A549 (cell line): Measurements from ENCODE around the gene C2CD2.

ENCODE experiments used
- CBX2 ChIP-seq: fragments of 200-600 bp; sonication (generic); IDR thresholded peaks from 2 replicates; pipeline ENCODE4 v1.6.1; 2016; ENCODE audit warnings: low read depth, mild to moderate bottlenecking, borderline replicate concordance
- CBX8 ChIP-seq: fragments of 200-600 bp; sonication (generic); IDR thresholded peaks from 2 replicates; pipeline ENCODE4 v1.6.1; 2016
- CEBPB ChIP-seq, 2 experiments: fragments of >200 bp in 1 of 2; sonication (Bioruptor Twin) in 1 of 2; formaldehyde crosslinking in 1 of 2; IDR thresholded peaks; 2 replicates each; pipeline ENCODE4 v1.6.1; 2012 to 2016
- KDM1A ChIP-seq: fragments of 200-600 bp; sonication (generic); IDR thresholded peaks from 2 replicates; pipeline ENCODE4 v1.6.1; 2016; ENCODE audit warnings: low read depth, mild to moderate bottlenecking
- POLR2A ChIP-seq: IDR thresholded peaks from 2 replicates; pipeline ENCODE4 v1.6.1; 2012; ENCODE audit warnings: mild to moderate bottlenecking, low read length
- RFX5 ChIP-seq: fragments of 450-650 bp; IDR thresholded peaks from 2 replicates; pipeline ENCODE4 v1.7.1; 2014; ENCODE audit warnings: antibody characterized with exemption, mild to moderate bottlenecking, moderate library complexity
- SMC3 ChIP-seq: fragments of >200 bp; sonication (Bioruptor Twin); formaldehyde crosslinking; IDR thresholded peaks from 3 replicates; pipeline ENCODE4 v1.6.1; 2018; ENCODE audit warnings: inconsistent platforms
- SREBF2 ChIP-seq: fragments of 450-650 bp; IDR thresholded peaks from 2 replicates; pipeline ENCODE4 v1.6.1; 2014; ENCODE audit warnings: mild to moderate bottlenecking, moderate library complexity
- TF ChIP-seq, protein P1 (sequence below): fragments of >200 bp; sonication (Bioruptor Twin); formaldehyde crosslinking; IDR thresholded peaks from 3 replicates; pipeline ENCODE4 v1.5.1; 2016

- TF ChIP-seq CEBPB (IDR thresholded peaks at IDR 0.05): no peak
- TF ChIP-seq, protein P1, sequence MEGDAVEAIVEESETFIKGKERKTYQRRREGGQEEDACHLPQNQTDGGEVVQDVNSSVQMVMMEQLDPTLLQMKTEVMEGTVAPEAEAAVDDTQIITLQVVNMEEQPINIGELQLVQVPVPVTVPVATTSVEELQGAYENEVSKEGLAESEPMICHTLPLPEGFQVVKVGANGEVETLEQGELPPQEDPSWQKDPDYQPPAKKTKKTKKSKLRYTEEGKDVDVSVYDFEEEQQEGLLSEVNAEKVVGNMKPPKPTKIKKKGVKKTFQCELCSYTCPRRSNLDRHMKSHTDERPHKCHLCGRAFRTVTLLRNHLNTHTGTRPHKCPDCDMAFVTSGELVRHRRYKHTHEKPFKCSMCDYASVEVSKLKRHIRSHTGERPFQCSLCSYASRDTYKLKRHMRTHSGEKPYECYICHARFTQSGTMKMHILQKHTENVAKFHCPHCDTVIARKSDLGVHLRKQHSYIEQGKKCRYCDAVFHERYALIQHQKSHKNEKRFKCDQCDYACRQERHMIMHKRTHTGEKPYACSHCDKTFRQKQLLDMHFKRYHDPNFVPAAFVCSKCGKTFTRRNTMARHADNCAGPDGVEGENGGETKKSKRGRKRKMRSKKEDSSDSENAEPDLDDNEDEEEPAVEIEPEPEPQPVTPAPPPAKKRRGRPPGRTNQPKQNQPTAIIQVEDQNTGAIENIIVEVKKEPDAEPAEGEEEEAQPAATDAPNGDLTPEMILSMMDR: no peak
- TF ChIP-seq CBX2: no peak
- no peak for TF ChIP-seq POLR2A
- TF ChIP-seq KDM1A: no peak
- TF ChIP-seq SREBF2: no peak
- no peak for TF ChIP-seq CBX8
- TF ChIP-seq RFX5: no peak
- TF ChIP-seq SMC3: no peak
Measured at GRCh38 chr21:41847066-41847804, 106.6 kb downstream of the C2CD2 start.
